HK-2 (cell line): Measurements from ENCODE around the gene CAPN7.
A peak's percentile ranks its signal among the peaks of the same experiment; 100 is the strongest.
"Not testable (repeated sequence)": the region's sequence is repeated elsewhere in the genome, so short reads cannot be mapped to it uniquely, and the experiment has no call there.

Source experiments
- DNase-seq: peaks from one replicate; pipeline ENCODE4 v3.0.0-alpha.2; 2018; ENCODE audit not compliant: unreplicated experiment

CAPN7 gene

GRCh38 chr3:15205934-15206661 is at the start of gene CAPN7:
Gene CAPN7 (plus strand): TSS chr3:15206246. CDS start chr3:15206496, 250 bp downstream.
- peak; percentile 87 for DNase-seq

GRCh38 chr3:15157441-15157840 is 48.6 kb upstream of the CAPN7 start:
- no peak for DNase-seq

- no peak for DNase-seq
Observed at GRCh38 chr3:15159501-15160136, 46.4 kb upstream of the CAPN7 start.

- DNase-seq: no peak
Observed at GRCh38 chr3:15160662-15161061, 45.4 kb upstream of the CAPN7 start.

- DNase-seq: no peak
Observed at GRCh38 chr3:15161133-15161532, 44.9 kb upstream of the CAPN7 start.

GRCh38 chr3:15163656-15164055 is 42.4 kb upstream of the CAPN7 start:
- DNase-seq: not testable (repeated sequence)

- no peak for DNase-seq
Observed at GRCh38 chr3:15164340-15164739, 41.7 kb upstream of the CAPN7 start.

GRCh38 chr3:15165061-15165460 is 41.0 kb upstream of the CAPN7 start:
- DNase-seq: no peak

GRCh38 chr3:15166391-15166790 is 39.7 kb upstream of the CAPN7 start:
- DNase-seq: not testable (repeated sequence)

GRCh38 chr3:15171096-15171495 is 35.0 kb upstream of the CAPN7 start:
- no peak for DNase-seq

- no peak for DNase-seq
Observed at GRCh38 chr3:15172806-15173205, 33.2 kb upstream of the CAPN7 start.

GRCh38 chr3:15174953-15175352 is 31.1 kb upstream of the CAPN7 start:
- no peak for DNase-seq

GRCh38 chr3:15175605-15176004 is 30.4 kb upstream of the CAPN7 start:
- no peak for DNase-seq

GRCh38 chr3:15180042-15180611 is 25.9 kb upstream of the CAPN7 start:
- DNase-seq: no peak

- no peak for DNase-seq
Observed at GRCh38 chr3:15181511-15181910, 24.5 kb upstream of the CAPN7 start.

GRCh38 chr3:15181963-15182362 is 24.1 kb upstream of the CAPN7 start:
- no peak for DNase-seq

GRCh38 chr3:15183011-15183410 is 23.0 kb upstream of the CAPN7 start:
- no peak for DNase-seq

GRCh38 chr3:15185404-15185803 is 20.6 kb upstream of the CAPN7 start:
- DNase-seq: no peak

GRCh38 chr3:15186101-15186476 is 20.0 kb upstream of the CAPN7 start:
- no peak for DNase-seq

GRCh38 chr3:15186477-15187164 is 19.4 kb upstream of the CAPN7 start:
- not testable (repeated sequence) for DNase-seq

- DNase-seq: no peak
Observed at GRCh38 chr3:15197340-15198029, 8.6 kb upstream of the CAPN7 start.

- DNase-seq: no peak
Observed at GRCh38 chr3:15198686-15199085, 7.4 kb upstream of the CAPN7 start.
